Lower lobe of right lung (tissue), 2 donors: ENCODE data around the gene MAD2L1. TPM values are rescaled to one million over a fixed set of nuclear protein-coding genes. Genes with fewer than 3 reads are reported as not detected.

Source experiments
- ATAC-seq, 2 donors: fragments of 200-7000 bp; cut with Tn5 transposase; one replicate each; pipeline ENCODE4 v1.9.1; 2020 to 2022; ENCODE audit warnings: mild to moderate bottlenecking in 2 of 2, moderate library complexity in 2 of 2
- DNase-seq: peaks from one replicate; pipeline ENCODE4 v3.0.0-alpha.2; 2020
- H3K27ac ChIP-seq: fragments of 200-600 bp; one replicate; pipeline ENCODE4 v1.8.0; 2022
- H3K27me3 ChIP-seq: fragments of 200-600 bp; one replicate; pipeline ENCODE4 v1.8.0; 2022; ENCODE audit warnings: low read depth
- H3K36me3 ChIP-seq: fragments of 200-600 bp; one replicate; pipeline ENCODE4 v1.8.0; 2022; ENCODE audit warnings: mild to moderate bottlenecking
- H3K4me1 ChIP-seq: fragments of 200-600 bp; one replicate; pipeline ENCODE4 v1.8.0; 2022
- H3K4me3 ChIP-seq: fragments of 200-600 bp; one replicate; pipeline ENCODE4 v1.8.0; 2022; ENCODE audit warnings: mild to moderate bottlenecking
- H3K9me3 ChIP-seq: fragments of 200-600 bp; one replicate; pipeline ENCODE4 v1.8.0; 2022
- CTCF ChIP-seq: fragments of 200-600 bp; IDR thresholded peaks from one replicate; pipeline ENCODE4 v1.8.0; 2022; ENCODE audit warnings: antibody characterized with exemption, mild to moderate bottlenecking
- intact Hi-C: fragments of 100-400 bp; cut with DNase I; formaldehyde crosslinking; loops from one replicate; pipeline ENCODE4 v1.11.0; 2022
- total RNA-seq: library from RNA; stranded (reverse); fragmentation: NEBNext Ultra II Directional; extraction: Animal tissue kit (Norgen Biotek cat#: 25700); gene quantifications from one replicate; pipeline ENCODE4 v1.2.1, GENCODE V29; 2021
- donor health status: DM: no; HTN: yes; CAD: no; lungs with severe emphysema.

MAD2L1 gene
- total RNA-seq, 1 donor from 2014 or later: 2.2 TPM

GRCh38 chr4:120007191-120007871, 59.3 kb downstream of the MAD2L1 start:
- Histone ChIP-seq H3K4me3 (no peak overlapping the region), H3K27ac (no peak overlapping the region), H3K36me3 (no peaks in the 10 kb centered on the region), H3K9me3 (no peaks in the 10 kb centered on the region), H3K27me3 (no peaks in the 10 kb centered on the region), H3K4me1 (no peaks in the 10 kb centered on the region)
- intact Hi-C loops: no loop called here
- DNase-seq: no peak
- no peak for TF ChIP-seq CTCF
- no peak for ATAC-seq
